Measurements from ENCODE around the gene TNFAIP6.
"Not testable (repeated sequence)": the region's sequence is repeated elsewhere in the genome, so short reads cannot be mapped to it uniquely, and the experiment has no call there.

The TNFAIP6 gene

GRCh38 chr2:151361674-151362370 is 4.4 kb downstream of the TNFAIP6 start:
- no peak for DNase-seq

DNA sequence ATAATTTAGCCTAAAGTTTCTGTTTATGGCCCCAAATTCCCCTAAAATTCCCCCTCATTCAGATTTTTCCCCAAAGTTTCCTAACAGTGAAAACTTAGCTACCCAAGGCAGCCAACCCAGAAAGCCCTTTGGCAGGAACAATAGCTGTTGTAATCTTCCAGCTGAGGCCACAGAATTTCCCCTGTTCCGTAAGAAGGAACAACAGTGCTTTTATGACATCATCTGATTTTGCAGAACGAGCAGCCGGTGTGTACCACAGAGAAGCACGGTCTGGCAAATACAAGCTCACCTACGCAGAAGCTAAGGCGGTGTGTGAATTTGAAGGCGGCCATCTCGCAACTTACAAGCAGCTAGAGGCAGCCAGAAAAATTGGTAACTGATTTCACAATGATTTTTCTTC is 6.3 kb downstream of the TNFAIP6 start:
- DNase-seq, result no peak

DNA sequence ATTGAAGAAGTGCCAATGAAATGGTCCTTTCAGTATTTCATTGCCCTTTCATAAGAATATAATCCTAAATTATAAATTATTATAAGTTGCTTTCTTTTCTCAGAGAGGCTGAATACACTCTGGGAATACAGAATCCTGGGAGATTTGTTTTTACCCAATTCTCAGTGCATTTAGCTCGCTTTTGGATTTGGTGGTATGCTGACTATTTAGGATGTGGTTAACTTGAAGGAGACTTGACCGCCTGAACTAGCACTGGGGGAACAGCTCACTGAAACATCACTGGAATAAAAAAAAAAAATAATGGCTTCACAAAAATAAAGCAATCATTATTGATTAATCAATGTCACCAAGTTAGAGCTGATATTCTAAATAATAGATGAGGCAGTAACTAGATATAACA is 10.2 kb downstream of the TNFAIP6 start:
- DNase-seq, result no peak

DNA sequence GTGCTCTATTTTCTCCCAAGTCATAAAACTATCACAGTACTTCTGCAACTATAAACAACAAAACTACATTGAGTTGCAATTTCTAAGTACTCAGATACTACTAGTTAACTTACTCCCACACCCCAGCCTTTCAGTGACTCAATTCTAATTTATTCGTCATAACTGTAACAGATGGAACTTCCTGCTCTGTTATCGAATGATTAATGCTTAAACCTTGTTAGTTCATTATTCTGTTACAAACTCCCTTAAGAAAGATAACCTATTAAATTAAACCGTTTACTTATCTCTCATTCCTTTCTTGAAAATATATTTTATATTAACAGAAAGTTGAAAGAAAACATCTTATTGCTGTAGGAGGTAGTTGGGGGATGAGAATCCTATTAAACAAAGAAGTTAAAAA is 17.0 kb downstream of the TNFAIP6 start:
- peak; percentile 33 for DNase-seq

DNA sequence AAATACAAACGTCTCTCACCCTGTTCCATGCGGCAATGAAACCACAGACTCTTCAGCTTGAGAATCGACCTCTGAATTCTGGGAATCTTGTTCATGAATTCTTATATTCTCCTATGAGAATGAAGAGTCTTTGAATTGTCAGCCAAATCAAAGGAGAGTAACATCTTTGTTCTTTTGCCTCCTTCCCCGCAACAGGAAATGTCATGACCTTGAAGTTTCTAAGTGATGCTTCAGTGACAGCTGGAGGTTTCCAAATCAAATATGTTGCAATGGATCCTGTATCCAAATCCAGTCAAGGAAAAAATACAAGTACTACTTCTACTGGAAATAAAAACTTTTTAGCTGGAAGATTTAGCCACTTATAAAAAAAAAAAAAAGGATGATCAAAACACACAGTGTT is 21.8 kb downstream of the TNFAIP6 start:
- DNase-seq, result no peak

- no peak for DNase-seq
These were observed 23.3 kb downstream of the TNFAIP6 start for GRCh38 chr2:151380580-151381235.

DNA sequence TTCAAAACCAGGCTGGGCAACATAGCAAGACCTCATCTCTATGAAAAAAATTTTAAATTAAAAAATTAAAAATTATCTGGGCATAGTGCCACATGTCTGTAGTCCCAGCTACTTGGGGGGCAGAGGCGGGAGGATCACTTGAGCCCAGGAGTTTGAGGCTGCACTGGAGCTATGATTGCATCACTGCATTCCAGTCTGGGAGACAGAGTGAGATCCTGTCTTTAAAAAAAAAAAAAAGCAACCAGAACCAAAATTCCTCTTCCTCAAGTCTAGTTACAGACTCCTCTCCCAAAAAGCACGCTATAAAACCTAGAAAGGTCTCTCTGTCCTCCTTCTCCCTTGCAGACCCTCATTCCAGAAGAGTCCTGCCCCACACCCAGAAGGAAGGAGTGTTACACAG is 23.9 kb downstream of the TNFAIP6 start:
- DNase-seq, result no peak

GRCh38 chr2:151388011-151388410 is 30.6 kb downstream of the TNFAIP6 start:
- no peak for DNase-seq

GRCh38 chr2:151391436-151391835 is 34.0 kb downstream of the TNFAIP6 start:
- DNase-seq, result no peak

GRCh38 chr2:151394509-151394908 is 37.1 kb downstream of the TNFAIP6 start:
- DNase-seq, result no peak

DNA sequence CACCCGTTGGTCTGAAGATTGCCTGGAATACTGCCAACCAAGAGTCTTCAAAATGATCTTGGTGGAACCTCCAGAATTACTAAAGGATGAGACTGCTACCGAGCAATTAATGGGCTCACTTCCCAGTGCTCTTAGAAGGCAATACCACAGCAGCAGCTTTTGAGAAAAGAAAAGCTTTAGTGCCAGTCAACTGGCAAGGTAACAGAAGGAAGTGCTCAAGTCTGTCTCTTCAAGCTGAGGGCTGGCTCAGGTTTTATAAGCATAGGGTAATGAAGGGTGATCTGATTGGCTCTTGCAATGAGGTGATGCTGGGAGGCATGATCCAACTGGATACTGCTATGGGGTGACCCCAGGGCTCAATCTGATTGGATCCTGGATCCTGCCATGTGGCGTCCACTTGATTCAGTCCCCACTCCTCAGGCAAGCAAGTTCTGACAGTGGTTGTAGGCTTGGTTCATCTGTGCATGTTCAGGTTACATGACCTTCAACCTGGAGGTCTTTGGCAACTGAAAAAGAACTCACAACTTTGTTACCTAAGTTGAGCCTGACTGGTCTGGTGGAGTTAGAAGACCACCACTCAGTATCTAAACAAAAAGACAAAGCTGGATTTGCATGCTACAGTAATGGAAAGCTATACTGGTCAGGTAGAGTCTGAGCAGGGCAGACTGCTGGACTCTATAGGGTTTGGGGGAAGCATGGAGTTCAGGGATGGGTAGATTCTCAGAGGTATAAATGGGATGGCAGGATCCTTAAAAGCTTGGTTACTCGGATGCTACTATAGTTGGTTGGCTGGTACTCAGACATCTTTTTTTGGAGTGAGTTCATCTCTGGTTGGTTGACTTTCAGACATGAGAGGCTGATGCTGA is 38.4 kb downstream of the TNFAIP6 start:
- no peak for DNase-seq

- DNase-seq, result no peak
These were observed 42.6 kb downstream of the TNFAIP6 start for GRCh38 chr2:151399981-151400380.

GRCh38 chr2:151401149-151401548 is 43.8 kb downstream of the TNFAIP6 start:
- no peak for DNase-seq

DNA sequence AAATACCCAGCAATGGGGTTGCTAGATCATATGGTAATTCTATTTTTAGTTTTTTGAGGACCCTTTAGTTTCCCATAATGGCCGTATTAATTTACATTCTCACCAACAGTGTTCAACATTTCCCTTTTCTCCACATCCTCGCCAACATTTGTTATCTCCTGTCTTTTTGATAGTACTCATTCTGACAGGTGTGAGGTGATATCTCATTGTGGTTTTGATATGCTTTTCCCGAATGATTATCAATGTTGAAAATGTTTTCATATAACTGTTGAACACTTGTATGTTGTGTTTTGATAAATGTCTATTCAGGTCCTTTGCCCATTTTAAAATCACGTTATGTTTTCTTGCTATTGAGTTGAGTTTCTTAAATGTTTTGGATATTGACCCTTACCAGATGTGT is 46.5 kb downstream of the TNFAIP6 start:
- no peak for DNase-seq

DNA sequence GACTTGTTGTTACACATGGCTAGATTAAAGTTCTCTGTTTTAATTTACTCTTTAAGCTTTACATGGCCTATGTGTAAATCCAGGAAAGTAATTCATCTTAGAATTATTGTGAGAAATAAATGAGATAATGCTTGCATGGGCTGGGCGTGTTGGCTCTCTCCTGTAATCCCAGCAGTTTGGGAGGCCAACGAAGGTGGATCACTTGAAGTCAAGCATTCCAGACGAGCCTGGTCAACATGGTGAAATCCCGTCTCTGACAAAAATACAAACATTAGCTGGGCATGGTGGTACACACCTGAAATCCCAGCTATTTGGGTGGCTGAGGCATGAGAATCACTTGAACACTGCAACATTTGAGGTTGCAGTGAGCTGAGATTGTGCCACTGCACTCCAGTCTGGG is 48.0 kb downstream of the TNFAIP6 start:
- DNase-seq, result no peak

GRCh38 chr2:151407281-151407680 is 49.9 kb downstream of the TNFAIP6 start:
- DNase-seq, result no peak

DNA sequence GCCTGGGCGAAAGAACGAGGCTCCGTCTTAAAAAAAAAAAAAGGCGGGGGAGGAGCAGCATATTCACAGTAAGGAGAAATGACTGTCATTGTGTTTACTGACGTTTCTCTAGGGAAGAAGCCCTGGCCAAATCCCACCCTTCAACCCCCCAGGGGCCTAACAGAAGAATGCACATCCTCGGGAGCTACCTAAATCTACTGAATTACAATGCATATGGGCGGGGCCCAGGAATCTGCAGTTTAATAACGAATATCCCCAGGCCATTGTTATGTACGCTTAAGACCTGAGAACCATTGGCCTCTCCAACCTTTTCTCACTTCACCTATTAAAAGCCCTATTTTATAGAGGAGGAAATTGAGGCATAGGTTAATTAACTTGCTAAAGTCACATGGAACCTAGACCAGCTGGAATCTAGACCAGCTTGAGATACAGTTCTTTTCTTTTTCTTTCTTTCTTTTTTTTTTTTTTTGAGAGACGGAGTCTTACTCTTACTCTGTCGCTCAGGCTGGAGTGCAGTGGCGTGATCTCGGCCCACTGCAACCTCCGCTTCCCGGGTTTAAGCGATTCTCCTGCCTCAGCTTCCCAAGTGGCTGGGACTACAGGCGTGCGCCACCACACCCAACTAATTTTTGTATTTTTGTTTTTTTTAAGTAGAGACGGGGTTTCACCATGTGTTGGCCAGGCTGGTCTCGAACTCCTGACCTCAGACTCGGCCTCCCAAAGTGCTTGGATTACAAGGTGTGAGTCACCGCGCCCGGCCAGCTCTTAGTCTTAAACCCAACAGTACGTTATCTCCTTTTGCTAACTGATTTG is 51.6 kb downstream of the TNFAIP6 start:
- no peak for DNase-seq

DNA sequence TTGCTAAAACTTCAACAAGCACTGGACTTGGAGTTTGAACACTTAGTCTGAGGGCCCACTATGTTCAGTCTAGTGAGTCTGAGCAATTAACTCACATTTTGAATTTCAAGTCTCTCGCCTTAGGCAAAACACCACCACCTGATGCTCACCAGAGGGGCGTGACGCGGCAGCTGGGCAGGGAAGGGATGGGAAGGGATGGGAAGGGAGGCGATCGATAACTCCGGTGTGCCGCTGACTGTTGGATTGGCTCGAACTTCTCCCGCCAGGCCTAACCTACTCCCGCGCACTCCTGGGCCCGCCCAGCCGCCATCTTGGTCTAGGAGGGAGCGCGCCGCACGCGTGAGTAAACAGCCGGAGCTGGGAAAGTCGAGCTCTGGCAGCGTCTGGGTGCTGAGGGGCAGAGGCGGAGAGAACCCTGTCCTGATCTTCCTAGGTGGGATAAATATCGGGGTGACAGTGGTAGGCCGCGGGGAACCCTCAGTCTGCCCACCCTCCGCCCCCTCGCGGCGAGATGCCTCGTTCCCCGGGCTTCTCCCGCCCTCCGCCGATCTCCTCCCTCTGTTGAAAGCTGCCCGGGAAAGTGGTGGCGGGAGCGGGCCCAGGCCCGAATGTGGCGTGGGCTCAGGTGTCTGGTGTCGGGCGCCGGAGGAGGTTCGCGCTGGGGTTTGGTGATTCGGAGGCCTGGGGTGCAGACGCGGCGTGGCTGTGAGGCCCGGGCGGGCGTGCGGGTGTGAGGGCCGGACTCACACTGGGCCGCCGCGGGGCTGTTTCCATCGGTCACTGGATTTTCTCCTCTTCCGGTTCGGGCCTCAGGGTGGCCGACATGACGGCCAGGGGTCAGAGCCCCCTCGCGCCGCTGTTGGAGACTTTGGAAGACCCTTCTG is 52.5 kb downstream of the TNFAIP6 start, which contains the start of gene RIF1:
TSS of gene RIF1 (plus strand) at position 302 of the 884 bp plus-strand sequence. CDS start at position 824, 522 bp downstream.
- DNase-seq, result peak; percentile 91

GRCh38 chr2:151410485-151410834 is 53.1 kb downstream of the TNFAIP6 start:
- peak; percentile 9 for DNase-seq

DNA sequence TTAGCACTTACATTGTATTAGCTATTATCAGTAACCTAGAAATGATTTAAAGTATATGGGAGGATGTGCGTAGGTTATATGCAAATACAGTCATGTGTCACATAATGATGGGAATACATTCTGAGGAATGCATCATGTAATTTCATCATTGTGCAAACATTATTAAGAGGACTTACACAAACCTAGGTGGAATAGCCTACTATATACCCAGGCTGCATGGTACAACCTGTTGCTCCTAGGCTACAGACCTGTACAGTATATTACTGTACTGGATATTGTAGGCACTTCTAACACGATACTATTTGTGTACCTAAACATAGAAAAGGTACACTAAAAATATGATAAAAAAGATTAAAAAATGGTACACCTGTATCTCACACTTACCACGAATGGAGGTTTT is 60.3 kb downstream of the TNFAIP6 start:
- no peak for DNase-seq

DNA sequence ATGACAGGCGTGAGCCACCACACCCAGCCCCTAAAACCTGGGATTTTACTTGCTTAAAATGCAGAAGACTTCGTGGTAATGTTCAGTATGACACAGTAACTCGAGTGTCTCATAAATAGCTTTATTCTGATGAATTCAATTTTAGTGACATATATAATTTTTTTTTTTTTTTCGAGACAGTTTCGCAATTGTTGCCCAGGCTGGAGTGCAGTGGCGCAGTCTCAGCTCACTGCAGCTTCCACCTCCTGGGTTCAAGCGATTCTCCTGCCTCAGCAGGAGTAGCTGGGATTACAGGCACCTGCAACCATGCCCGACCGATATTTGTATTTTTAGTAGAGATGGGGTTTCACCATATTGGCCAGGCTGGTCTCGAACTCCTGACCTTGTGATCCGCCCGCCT is 64.3 kb downstream of the TNFAIP6 start:
- DNase-seq, result not testable (repeated sequence)

DNA sequence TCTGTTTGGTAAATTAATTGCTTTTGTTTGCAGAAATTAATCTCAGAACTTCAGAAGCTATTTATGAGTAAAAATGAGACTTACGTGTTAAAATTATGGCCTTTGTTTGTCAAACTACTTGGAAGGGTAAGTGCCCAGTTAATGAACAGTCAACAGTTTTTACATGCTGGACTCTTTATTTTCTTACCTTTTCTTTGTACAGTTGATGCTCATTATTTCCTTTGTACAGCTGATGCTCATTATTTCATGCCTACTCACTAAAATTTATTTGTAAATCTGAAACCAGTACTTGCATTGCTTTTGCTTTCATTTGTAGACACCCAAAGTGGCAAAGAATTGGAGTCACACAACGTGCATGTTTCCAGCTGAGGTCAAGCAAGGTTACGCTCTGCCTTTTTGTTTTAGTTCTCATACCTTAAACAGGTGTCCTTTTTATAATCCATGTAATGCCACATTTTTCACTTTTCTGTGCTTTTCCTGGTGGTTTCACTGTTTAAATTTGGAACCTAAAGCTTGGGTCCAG is 65.6 kb downstream of the TNFAIP6 start:
- no peak for DNase-seq
